GM12891 (cell line): ENCODE data around the gene HMGB3.
"Not testable (repeated sequence)": the region's sequence is repeated elsewhere in the genome, so short reads cannot be mapped to it uniquely, and the experiment has no call there.

Experiments
- DNase-seq: peaks from one replicate; pipeline ENCODE4 v3.0.0; 2011; ENCODE audit warnings: low spot score; ENCODE audit not compliant: insufficient read length
- FAIRE-seq: peaks from 2 replicates; lab custom pipeline; 2011; peaks lifted over from hg19 to GRCh38; lab: Jason Lieb, UNC
- PAX5 ChIP-seq: IDR thresholded peaks from 2 replicates; pipeline ENCODE4 v1.6.1; 2011; ENCODE audit warnings: low read length, moderate library complexity, mild to moderate bottlenecking; ENCODE audit not compliant: insufficient read depth, severe bottlenecking
- POLR2A ChIP-seq: IDR thresholded peaks from 2 replicates; pipeline ENCODE4 v1.6.1; 2011; ENCODE audit warnings: low read depth, low read length, control low read depth
- POLR2AphosphoS5 ChIP-seq: IDR thresholded peaks from 2 replicates; pipeline ENCODE4 v1.6.1; 2011; ENCODE audit warnings: low read depth, low read length, control low read depth
- POU2F2 ChIP-seq: IDR thresholded peaks from 2 replicates; pipeline ENCODE4 v1.6.1; 2011; ENCODE audit warnings: low read depth, mild to moderate bottlenecking, control low read depth, low read length, moderate library complexity
- SPI1 ChIP-seq: IDR thresholded peaks from 2 replicates; pipeline ENCODE4 v1.6.1; 2011; ENCODE audit warnings: low read depth, low read length, control low read depth
- TAF1 ChIP-seq: IDR thresholded peaks from 2 replicates; pipeline ENCODE4 v1.6.1; 2011; ENCODE audit warnings: low read depth, low read length, control low read depth

HMGB3 gene

GRCh38 chrX:150975655-150976390, 7.3 kb upstream of the HMGB3 start:
- TF ChIP-seq POLR2AphosphoS5 (no peak), PAX5 (no peak), POU2F2 (no peak), POLR2A (no peak), TAF1 (no peak), SPI1 (no peak)
- DNase-seq (no peak), FAIRE-seq (no peak)

GRCh38 chrX:150977411-150978162, 5.5 kb upstream of the HMGB3 start:
- TF ChIP-seq PAX5 (no peak), POLR2AphosphoS5 (no peak), POU2F2 (no peak)
- FAIRE-seq (no peak), DNase-seq (no peak)

GRCh38 chrX:150980186-150980585, 2.9 kb upstream of the HMGB3 start:
- TF ChIP-seq POU2F2 (no peak), POLR2A (no peak), POLR2AphosphoS5 (no peak), PAX5 (no peak), TAF1 (no peak), SPI1 (no peak)
- no peak for FAIRE-seq
- no peak for DNase-seq

GRCh38 chrX:150980711-150981110, 2.4 kb upstream of the HMGB3 start:
- TF ChIP-seq PAX5 (no peak), POLR2A (no peak), SPI1 (no peak), TAF1 (no peak), POU2F2 (no peak), POLR2AphosphoS5 (no peak)
- FAIRE-seq = no peak

GRCh38 chrX:150982235-150982787, 824 bp upstream of the HMGB3 start:
- FAIRE-seq (no peak), DNase-seq (no peak)
- TF ChIP-seq POU2F2 (no peak), SPI1 (no peak), POLR2AphosphoS5 (no peak), TAF1 (no peak), PAX5 (no peak), POLR2A (no peak)

More at GRCh38 chrX:150980711-150981110, 2.4 kb upstream of the HMGB3 start:
- no peak for DNase-seq

- no peak for TF ChIP-seq SPI1
- TF ChIP-seq POLR2AphosphoS5 = no peak
- no peak for TF ChIP-seq POU2F2
- TF ChIP-seq POLR2A = no peak
- TF ChIP-seq PAX5 = no peak
- FAIRE-seq = no peak
- DNase-seq = no peak
Observed at GRCh38 chrX:150983521-150984168, 510 bp downstream of the HMGB3 start.

GRCh38 chrX:150984169-150984824, 1.2 kb downstream of the HMGB3 start:
- FAIRE-seq (no peak), DNase-seq (no peak)
- TF ChIP-seq PAX5 = no peak
- no peak for TF ChIP-seq POU2F2
- no peak for TF ChIP-seq SPI1
- TF ChIP-seq POLR2A = no peak
- TF ChIP-seq POLR2AphosphoS5 = no peak
- TF ChIP-seq TAF1 = no peak

GRCh38 chrX:150987687-150988086, 4.6 kb downstream of the HMGB3 start:
- not testable (repeated sequence) for FAIRE-seq, DNase-seq

GRCh38 chrX:150989420-150989819, 6.3 kb downstream of the HMGB3 start:
- DNase-seq (no peak), FAIRE-seq (peak; percentile 57)
- no peak for TF ChIP-seq SPI1
- TF ChIP-seq POLR2A = no peak
- TF ChIP-seq PAX5 = no peak
- no peak for TF ChIP-seq POU2F2
- no peak for TF ChIP-seq TAF1
- no peak for TF ChIP-seq POLR2AphosphoS5
